Pancreas (tissue), 10 donors: ENCODE results near the gene FCN1. TPM values are rescaled to one million over a fixed set of nuclear protein-coding genes. Genes with fewer than 3 reads are reported as not detected.
A peak's percentile ranks its signal among the peaks of the same experiment; 100 is the strongest.

Source experiments
- ATAC-seq, 4 donors: fragments of 200-7000 bp; cut with Tn5 transposase; one replicate each; pipeline versions ENCODE4 v1.8.0 to v1.9.1; 2020; ENCODE audit warnings: mild to moderate bottlenecking in 4 of 4, moderate library complexity in 4 of 4
- DNase-seq, 6 donors: peaks; one replicate each; pipeline ENCODE4 v3.0.0-alpha.2; 2020
- FAIRE-seq: peaks from 2 replicates; lab custom pipeline; 2012; peaks lifted over from hg19 to GRCh38; lab: Jason Lieb, UNC
- H3K27ac ChIP-seq, 4 donors: fragments of 200-600 bp; sonication (generic); 1 replicate in 3 of 4; 2 replicates in 1 of 4; pipeline versions ENCODE4 v1.5.0 to v1.8.0; 2020
- H3K27me3 ChIP-seq, 4 donors: fragments of 200-600 bp; one replicate each; pipeline ENCODE4 v1.8.0; 2021
- H3K36me3 ChIP-seq, 3 donors: fragments of 200-600 bp; sonication (generic) in 1 of 3; one replicate each; pipeline versions ENCODE4 v1.5.0 to v1.8.0; 2020 to 2021
- H3K4me1 ChIP-seq, 3 donors: fragments of 200-600 bp; one replicate each; pipeline ENCODE4 v1.8.0; 2021
- H3K4me3 ChIP-seq, 4 donors: fragments of 200-600 bp; sonication (generic) in 2 of 4; one replicate each; pipeline versions ENCODE4 v1.5.0 to v1.8.0; 2020 to 2021
- H3K9me3 ChIP-seq, 4 donors: fragments of 200-600 bp; one replicate each; pipeline ENCODE4 v1.8.0; 2021
- WGBS, 2 donors: extraction: QIAGEN DNeasy Blood & Tissue Kit; methylation state at CpG; one replicate each; pipeline ENCODE4 v1.1.7; 2013; 5-methylcytosine and 5-hydroxymethylcytosine counted together
- intact Hi-C, 3 donors: fragments of 100-400 bp; cut with DNase I; formaldehyde crosslinking; loops; one replicate each; pipeline versions ENCODE4 v1.11.1 to v1.14.2; 2022
- polyA plus RNA-seq, 2 donors: library from polyadenylated mRNA; stranded (reverse); fragments of 200-250 nt; gene quantifications; one replicate each; pipeline ENCODE4 v1.2.3, GENCODE V29; 2013
- total RNA-seq, 6 donors: library from RNA; stranded (reverse); fragmentation: NEBNext Ultra II Directional in 4 of 6; extraction: Animal tissue kit (Norgen Biotek cat#: 25700) in 4 of 6; gene quantifications; one replicate each; pipeline versions ENCODE4 v1.2.1 to v1.2.4, GENCODE V29; 2021 to 2023
- TF ChIP-seq, protein P1 (sequence below), 4 donors: fragments of 200-600 bp; sonication (generic) in 3 of 4; IDR thresholded peaks; one replicate each; pipeline versions ENCODE4 v1.5.0 to v1.8.0; 2021; ENCODE audit warnings: antibody characterized with exemption in 4 of 4
- donor health status: healthy with polysubstance abuse.
- donor health status: DM: no; HTN: no; CAD: no; lungs with moderate emphysema.
- donor health status: DM: no; HTN: no; CAD: no.
- donor health status: control.
- donor health status: control.
- donor health status: Bipolar disorder and iron deficiency.
- donor health status: DM: yes; HTN: yes; CAD: no.
- donor health status: DM: no; HTN: no; CAD: no.
- donor health status: DM: no; HTN: no; CAD: no.
- donor health status: DM: yes; HTN: yes; CAD: no.

Gene FCN1
- total and polyA plus RNA-seq, 8 donors: 0.32 to 6.2 (median 1.0) TPM

- ATAC-seq (no peak), FAIRE-seq (no peak), DNase-seq (peak in 1 of 6 donors; percentile 22)
- Histone ChIP-seq H3K4me3 (no peak overlapping the region), H3K36me3 (no peaks in the 10 kb centered on the region), H3K27ac (no peak overlapping the region), H3K9me3 (no peaks in the 10 kb centered on the region), H3K27me3 (peaks cover 0 to 17% (median 0%) of the 10 kb centered on the region in 4 donors), H3K4me1 (no peaks in the 10 kb centered on the region)
- intact Hi-C loops: no loop called here
- 68 to 79% methylated on average over 4 of the region's 4 CpGs for WGBS, 2 donors
- TF ChIP-seq, protein P1, sequence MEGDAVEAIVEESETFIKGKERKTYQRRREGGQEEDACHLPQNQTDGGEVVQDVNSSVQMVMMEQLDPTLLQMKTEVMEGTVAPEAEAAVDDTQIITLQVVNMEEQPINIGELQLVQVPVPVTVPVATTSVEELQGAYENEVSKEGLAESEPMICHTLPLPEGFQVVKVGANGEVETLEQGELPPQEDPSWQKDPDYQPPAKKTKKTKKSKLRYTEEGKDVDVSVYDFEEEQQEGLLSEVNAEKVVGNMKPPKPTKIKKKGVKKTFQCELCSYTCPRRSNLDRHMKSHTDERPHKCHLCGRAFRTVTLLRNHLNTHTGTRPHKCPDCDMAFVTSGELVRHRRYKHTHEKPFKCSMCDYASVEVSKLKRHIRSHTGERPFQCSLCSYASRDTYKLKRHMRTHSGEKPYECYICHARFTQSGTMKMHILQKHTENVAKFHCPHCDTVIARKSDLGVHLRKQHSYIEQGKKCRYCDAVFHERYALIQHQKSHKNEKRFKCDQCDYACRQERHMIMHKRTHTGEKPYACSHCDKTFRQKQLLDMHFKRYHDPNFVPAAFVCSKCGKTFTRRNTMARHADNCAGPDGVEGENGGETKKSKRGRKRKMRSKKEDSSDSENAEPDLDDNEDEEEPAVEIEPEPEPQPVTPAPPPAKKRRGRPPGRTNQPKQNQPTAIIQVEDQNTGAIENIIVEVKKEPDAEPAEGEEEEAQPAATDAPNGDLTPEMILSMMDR (IDR thresholded peaks at IDR 0.05): no peak
These were observed 47.7 kb upstream of the FCN1 start for GRCh38 chr9:134965411-134965810.

DNA sequence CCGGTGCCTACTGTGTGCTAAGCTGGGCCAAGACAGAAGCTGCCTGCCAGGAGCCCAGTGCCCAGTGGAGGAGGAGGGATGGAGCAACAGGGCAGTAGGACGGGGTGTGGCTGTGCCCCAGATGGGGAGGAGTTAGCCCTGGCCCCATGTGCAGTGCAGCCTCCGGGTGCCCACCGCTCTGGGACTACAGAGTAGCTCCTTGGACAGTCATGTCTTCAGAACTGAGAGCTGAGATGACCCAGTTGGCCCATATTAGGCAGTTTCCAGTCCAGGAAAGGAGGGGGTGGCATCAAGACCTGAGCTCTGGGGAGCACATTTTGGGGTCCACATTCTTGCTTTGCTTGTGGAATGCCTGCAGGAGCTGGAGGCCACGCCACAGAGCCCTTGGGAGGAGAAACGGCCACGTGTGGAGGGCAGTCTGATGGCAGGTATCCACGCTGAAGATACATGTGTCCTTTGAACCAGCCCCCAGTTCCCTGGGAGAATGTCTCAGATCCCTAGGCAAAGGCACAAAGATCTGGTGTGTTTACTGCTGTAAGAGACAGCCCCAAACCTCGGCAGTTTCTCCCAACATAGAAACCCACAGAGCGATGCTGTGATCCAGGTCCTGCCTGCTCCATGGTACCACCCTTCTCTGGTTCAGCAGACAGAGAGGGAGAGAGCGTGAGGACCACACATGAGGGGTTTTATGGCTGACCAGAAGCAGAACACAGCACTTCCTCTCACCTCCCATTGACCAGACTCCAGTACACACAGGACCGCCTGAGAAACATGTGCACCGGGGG is 46.8 kb upstream of the FCN1 start:
- TF ChIP-seq, protein P1 (IDR thresholded peaks at IDR 0.05): no peak
- FAIRE-seq (no peak), ATAC-seq (no peak), DNase-seq (peak in 1 of 6 donors; percentile 27)
- Histone ChIP-seq H3K4me1 (no peaks in the 10 kb centered on the region), H3K27ac (no peak overlapping the region), H3K4me3 (no peak overlapping the region), H3K27me3 (peaks cover 0 to 12% (median 0%) of the 10 kb centered on the region in 4 donors), H3K9me3 (no peaks in the 10 kb centered on the region), H3K36me3 (no peaks in the 10 kb centered on the region)
- 71 to 78% methylated on average over 12 to 13 of the region's 13 CpGs for WGBS, 2 donors
- intact Hi-C loops: no loop called here

DNA sequence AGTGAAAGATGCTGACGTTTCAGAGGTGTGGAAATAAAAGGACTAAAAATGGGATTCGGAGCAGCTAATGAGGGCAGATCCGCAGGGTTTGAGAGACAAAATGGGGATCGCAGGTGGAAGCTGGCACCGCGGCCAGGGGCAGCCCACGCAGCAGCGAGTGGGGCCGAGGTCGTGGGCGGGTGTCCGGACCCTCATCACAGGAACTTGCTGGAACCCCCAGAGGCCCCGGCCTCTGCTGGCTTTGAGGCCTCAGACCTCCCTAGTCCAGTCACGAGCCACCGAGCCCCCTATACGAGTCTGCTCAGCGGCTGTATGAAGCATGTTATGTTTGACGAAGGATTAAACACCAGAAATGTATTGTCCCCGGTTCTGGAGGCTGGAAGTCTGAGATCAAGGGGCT is 45.8 kb upstream of the FCN1 start:
- ATAC-seq (no peak), DNase-seq (peak in 1 of 6 donors; percentile 42)
- intact Hi-C loops: no loop called here

DNA sequence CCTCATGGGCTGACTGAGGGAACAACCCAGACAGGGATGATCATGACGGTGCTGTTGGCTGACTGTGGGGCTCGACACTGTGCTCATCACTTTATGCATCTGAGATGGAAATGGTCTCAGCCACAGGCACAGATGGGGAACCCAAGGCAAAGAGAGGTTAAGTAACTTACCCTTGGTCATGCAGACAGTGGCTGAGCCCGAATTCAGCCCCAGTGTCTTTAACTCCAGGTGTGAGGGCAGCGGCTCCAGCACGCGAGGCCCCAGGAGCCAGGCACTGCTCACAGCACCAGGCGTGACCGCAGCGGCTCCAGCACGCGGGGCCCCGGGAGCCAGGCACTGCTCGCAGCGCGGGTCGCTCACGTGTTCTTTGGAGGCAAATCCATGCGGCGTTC is 45.3 kb upstream of the FCN1 start:
- no peaks in the 10 kb centered on the region for H3K36me3 ChIP-seq
- H3K4me3 ChIP-seq: no peak overlapping the region
- H3K27ac ChIP-seq: no peak overlapping the region
- no peaks in the 10 kb centered on the region for H3K4me1 ChIP-seq
- no peak for ATAC-seq
- intact Hi-C loops: no loop called here
- WGBS, 2 donors: 83 to 91% methylated on average over 19 of the region's 19 CpGs
- peaks cover 0 to 6% (median 0%) of the 10 kb centered on the region in 4 donors for H3K27me3 ChIP-seq
- H3K9me3 ChIP-seq: no peaks in the 10 kb centered on the region
- DNase-seq: peak in 1 of 6 donors; percentile 35
- TF ChIP-seq, protein P1 (IDR thresholded peaks at IDR 0.05): no peak
- no peak for FAIRE-seq

More for the DNA sequence above, 45.8 kb upstream of the FCN1 start:
- H3K36me3 ChIP-seq: no peaks in the 10 kb centered on the region
- FAIRE-seq: no peak
- no peak overlapping the region for H3K4me3 ChIP-seq
- peaks cover 0 to 6% (median 0%) of the 10 kb centered on the region in 4 donors for H3K27me3 ChIP-seq
- no peaks in the 10 kb centered on the region for H3K4me1 ChIP-seq
- no peak overlapping the region for H3K27ac ChIP-seq
- no peaks in the 10 kb centered on the region for H3K9me3 ChIP-seq
- 73 to 75% methylated on average over 15 to 19 of the region's 19 CpGs for WGBS, 2 donors
- TF ChIP-seq, protein P1 (IDR thresholded peaks at IDR 0.05): no peak
